Measurements from ENCODE around the gene PTGFR.

GRCh38 chr1:78535286-78535685 is 44.5 kb downstream of the PTGFR start:
- TF ChIP-seq CTCF (IDR thresholded peaks at IDR 0.05) (no peak), POLR2A (IDR thresholded peaks at IDR 0.05) (no peak)

All from esophagus squamous epithelium (tissue), 4 donors.